Fibroblast of villous mesenchyme (primary cell): ENCODE data around the gene CPAMD8. TPM values are rescaled to one million over a fixed set of nuclear protein-coding genes. Genes with fewer than 3 reads are reported as not detected.

Experiments
- DNase-seq: peaks from one replicate; pipeline ENCODE4 v3.0.0-alpha.2; 2010; ENCODE audit warnings: low read depth
- H3K4me3 ChIP-seq: 2 replicates; pipeline ENCODE4 v1.5.1; 2011; ENCODE audit warnings: low read depth, mild to moderate bottlenecking, low read length
- total RNA-seq: library from RNA; depleted of rRNA; stranded (reverse); fragments of >200 nt; gene quantifications from 2 replicates; pipeline ENCODE4 v1.2.3, GENCODE V29; 2012
- TF ChIP-seq, protein P1 (sequence below): IDR thresholded peaks from 2 replicates; pipeline ENCODE4 v1.5.1; 2012; ENCODE audit warnings: low read depth, mild to moderate bottlenecking, low read length; ENCODE audit not compliant: insufficient read depth

The CPAMD8 gene
- total RNA-seq, 1 donor, result 0.43 TPM

DNA sequence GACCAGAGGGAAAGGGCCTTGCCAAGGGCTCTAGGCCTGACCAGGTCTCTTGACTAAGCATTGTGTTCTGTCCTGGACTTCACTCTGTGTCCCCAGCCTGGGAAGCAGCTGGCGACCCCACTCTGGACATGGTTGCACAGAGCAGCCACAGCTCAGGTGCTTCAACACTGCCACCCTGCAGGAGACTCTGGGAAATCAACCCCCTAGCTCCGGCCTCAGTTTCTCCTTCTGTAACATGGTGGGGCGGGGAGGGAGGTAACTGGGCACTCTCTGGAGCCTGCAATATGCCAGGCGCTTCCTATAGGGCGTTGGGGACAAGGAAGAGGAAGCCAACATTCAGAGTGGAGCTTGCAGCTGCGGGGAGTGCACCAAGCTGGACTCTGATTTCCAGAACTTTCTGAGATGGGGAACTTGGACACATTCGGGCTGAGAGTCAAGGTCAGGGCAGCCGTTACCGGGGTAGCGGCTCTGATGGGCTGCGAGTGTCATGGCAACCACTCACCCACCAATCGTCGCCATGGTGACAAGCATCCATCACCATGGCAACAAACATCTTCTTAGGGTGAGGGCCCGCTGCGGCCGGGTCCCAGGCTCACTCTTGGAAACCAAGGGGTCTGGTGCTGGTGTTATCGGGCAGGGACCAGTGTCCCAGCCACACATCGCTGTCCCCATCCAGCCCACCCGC lies 125.0 kb downstream of the CPAMD8 start:
- DNase-seq, result no peak
- H3K4me3 ChIP-seq, result no peak overlapping the region
- TF ChIP-seq, protein P1, sequence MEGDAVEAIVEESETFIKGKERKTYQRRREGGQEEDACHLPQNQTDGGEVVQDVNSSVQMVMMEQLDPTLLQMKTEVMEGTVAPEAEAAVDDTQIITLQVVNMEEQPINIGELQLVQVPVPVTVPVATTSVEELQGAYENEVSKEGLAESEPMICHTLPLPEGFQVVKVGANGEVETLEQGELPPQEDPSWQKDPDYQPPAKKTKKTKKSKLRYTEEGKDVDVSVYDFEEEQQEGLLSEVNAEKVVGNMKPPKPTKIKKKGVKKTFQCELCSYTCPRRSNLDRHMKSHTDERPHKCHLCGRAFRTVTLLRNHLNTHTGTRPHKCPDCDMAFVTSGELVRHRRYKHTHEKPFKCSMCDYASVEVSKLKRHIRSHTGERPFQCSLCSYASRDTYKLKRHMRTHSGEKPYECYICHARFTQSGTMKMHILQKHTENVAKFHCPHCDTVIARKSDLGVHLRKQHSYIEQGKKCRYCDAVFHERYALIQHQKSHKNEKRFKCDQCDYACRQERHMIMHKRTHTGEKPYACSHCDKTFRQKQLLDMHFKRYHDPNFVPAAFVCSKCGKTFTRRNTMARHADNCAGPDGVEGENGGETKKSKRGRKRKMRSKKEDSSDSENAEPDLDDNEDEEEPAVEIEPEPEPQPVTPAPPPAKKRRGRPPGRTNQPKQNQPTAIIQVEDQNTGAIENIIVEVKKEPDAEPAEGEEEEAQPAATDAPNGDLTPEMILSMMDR, result no peak

DNA sequence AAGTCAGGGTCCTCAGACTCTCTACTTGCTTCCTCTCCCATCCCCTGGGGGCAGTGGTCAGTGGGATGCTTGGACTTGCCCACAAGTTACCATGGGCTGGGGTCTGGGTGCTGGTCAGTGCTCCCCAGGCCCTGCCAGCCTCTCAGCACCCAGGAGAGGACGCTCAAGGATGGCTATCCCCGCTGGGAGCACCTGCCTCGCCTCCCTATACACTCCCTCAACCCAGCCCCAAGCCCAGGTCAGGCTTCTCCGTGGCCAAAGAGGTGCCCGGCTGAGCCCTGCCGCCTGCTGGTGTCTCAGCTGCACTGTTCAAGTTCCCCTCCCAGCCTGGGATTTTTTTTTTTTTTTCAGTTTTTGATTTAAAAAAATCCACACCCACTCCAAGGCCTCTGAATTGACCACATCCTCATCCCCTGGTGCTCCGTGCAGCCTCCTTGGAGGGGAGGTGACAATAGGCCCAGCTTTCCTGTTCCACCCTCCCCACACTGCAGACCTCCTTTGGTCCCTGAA lies 127.0 kb downstream of the CPAMD8 start:
- TF ChIP-seq, protein P1, result peak; percentile 77
- DNase-seq, result peak; percentile 26
- no peak overlapping the region for H3K4me3 ChIP-seq

DNA sequence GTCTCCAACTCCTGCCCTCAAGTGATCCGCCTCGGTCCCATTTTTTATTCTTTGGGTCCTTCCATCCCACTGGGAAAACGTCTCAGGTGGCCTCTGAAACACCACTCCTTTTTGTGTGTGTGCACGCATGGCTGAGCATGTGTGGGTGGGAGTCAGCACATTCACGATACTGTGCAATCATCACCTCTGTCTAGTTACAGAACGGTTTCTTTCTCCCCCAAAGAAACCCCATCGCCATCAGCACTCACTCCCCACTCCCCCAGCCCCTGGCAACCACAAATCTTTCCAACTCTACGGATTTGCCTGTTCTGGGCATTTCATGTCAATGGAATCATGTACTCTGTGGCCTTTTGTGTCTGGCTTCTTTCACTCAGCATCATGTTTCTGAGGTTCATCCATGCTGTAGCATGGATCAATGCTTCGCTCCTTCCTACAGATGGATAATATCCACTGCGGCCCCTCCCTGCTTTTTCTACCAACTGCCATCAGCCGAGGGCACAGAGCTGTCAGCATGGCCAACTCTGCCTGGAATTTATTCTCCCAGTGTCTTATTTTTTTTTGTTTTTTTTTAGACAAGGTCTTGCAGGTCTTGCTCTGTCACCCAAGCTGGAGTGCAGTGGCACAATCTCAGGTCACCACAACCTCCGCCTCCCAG lies 128.1 kb downstream of the CPAMD8 start:
- no peak for DNase-seq
- no peak overlapping the region for H3K4me3 ChIP-seq
- TF ChIP-seq, protein P1, result no peak

DNA sequence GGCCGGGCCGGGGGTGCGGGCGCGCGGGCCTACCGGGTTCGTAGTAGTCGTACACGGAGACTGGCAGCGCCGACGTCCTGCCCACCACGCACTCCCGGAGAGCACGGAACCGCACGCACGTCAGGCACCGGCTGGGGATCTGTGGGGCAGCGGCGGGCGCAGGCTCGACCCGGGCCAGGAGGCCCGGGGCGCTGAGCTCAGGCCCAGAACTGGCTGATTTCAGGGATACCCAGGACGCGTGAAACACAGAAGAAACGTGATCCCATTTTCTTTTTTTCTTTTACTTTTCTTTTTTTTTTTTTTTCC lies 128.8 kb downstream of the CPAMD8 start:
- peak; percentile 50 for DNase-seq
- H3K4me3 ChIP-seq, result peak overlapping the region; percentile 66
- TF ChIP-seq, protein P1, result no peak

DNA sequence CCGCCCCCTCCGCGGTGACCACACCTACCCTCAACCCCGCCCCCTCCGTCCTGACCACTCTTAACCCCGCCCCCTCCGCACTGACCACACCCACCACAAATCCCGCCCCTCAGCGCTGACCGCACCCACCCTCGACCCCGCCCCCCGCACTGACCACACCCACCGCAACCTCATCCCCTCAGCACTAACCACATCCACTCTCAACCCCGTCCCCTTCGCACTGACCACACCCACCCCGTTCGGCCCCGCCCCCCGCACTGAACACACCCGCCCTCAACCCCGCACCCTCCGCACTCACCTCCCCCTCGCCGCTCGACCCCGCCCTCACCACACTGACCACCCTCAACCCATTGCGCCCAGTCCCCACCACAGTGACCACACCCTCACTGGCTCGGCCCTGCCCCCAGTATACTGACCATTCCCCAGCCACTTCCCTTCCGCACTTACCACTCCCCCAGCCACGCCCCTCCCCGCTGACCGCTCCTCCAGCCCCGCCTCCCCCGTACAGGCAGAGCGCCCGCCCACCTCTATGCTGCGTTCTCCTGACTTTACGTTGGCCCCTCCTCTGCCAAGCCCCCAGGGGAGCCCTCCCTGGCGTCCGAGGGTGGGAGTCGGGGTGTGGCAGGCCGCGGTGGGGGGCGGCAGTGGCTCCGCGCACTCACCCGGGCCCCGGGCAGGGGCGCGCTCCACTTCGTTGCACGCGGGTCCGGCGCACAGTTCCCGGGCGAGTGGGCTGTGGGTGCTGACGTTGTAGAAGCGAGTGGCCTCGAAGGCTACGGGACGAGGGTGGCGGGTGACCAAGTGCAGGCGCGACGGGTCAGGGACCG lies 129.4 kb downstream of the CPAMD8 start:
- DNase-seq, result peak; percentile 98
- TF ChIP-seq, protein P1, result no peak
- H3K4me3 ChIP-seq, result peak overlapping the region; percentile 66

DNA sequence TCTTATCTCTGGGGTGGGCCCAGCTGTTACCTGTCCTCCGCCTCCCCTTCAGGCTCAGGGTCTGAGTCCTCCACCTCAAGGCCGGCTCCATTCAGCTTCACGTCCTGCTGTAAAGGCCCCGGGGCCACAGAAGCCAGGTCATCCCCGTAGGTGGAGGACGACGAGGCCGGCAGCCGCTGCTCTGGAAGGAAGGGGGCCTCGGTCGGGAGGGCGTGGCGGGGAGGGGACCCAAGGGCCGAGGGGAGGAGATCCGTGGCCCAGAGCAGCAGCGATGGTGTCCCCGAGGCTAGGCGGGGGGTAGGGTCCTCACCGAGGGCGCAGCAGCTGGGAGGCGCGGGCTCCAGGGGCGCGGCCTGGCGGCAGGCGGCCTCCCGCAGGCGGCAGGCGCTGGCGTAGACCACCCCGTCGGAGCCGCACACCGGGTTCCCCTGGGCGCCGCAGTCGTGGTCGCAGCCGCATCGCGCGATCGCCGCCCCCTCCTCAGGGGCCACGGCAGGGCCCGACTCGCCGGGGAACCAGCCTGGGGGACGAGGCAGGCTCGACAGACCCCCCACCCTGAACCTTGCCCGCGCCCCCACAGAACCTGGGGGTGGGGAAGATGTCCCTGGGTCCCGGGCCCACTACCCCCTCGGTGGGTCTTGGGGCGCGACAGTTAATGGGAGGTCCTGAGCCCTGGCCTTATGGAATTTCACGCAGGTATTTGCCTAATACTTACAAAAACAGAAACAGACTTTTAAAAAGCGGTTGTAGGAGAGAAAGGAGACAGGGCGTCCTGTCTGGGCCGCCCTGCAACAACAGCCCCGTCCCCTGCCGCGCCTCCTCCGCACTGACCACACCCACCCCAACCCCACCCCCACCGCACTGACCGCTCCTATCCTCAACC lies 130.2 kb downstream of the CPAMD8 start:
- peak overlapping the region; percentile 67 for H3K4me3 ChIP-seq
- TF ChIP-seq, protein P1, result no peak
- DNase-seq, result no peak
